DMS 273 (cell line): ENCODE measurements around the gene ADRA1B.
A peak's percentile ranks its signal among the peaks of the same experiment; 100 is the strongest.
"Not testable (repeated sequence)": the region's sequence is repeated elsewhere in the genome, so short reads cannot be mapped to it uniquely, and the experiment has no call there.

ENCODE experiments used
- DNase-seq: peaks from one replicate; lab custom pipeline; 2025; ENCODE audit not compliant: unreplicated experiment; lab: John Stamatoyannopoulos, UW

Gene ADRA1B

GRCh38 chr5:159965838-159966128, 49.5 kb downstream of the ADRA1B start:
- DNase-seq, result not testable (repeated sequence)

GRCh38 chr5:159969966-159970365, 53.7 kb downstream of the ADRA1B start:
- DNase-seq, result no peak

DNA sequence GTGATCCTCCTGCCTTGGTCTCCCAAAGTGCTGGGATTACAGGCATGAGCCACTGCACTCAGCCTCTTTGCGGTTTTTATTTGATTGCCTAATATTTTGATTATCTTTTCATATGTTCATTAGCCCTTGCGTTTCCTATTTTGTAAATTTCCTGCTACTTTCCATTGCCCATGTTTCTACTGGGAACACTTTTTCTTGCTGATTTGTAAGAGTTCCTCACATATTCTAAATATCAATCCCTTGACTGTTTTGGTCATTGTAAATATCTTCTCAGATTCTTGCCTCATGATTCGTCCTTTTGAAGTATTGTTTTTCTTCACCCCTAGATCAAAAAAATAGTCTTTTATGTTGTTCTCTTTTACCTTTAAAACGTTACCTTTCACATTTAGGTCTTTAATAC, 54.8 kb downstream of the ADRA1B start:
- no peak for DNase-seq

- no peak for DNase-seq
Measured at GRCh38 chr5:159971514-159971913, 55.2 kb downstream of the ADRA1B start.

DNA sequence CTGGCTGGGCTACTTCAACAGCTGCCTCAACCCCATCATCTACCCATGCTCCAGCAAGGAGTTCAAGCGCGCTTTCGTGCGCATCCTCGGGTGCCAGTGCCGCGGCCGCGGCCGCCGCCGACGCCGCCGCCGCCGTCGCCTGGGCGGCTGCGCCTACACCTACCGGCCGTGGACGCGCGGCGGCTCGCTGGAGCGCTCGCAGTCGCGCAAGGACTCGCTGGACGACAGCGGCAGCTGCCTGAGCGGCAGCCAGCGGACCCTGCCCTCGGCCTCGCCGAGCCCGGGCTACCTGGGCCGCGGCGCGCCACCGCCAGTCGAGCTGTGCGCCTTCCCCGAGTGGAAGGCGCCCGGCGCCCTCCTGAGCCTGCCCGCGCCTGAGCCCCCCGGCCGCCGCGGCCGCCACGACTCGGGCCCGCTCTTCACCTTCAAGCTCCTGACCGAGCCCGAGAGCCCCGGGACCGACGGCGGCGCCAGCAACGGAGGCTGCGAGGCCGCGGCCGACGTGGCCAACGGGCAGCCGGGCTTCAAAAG, 55.7 kb downstream of the ADRA1B start:
- peak; percentile 76 for DNase-seq

DNA sequence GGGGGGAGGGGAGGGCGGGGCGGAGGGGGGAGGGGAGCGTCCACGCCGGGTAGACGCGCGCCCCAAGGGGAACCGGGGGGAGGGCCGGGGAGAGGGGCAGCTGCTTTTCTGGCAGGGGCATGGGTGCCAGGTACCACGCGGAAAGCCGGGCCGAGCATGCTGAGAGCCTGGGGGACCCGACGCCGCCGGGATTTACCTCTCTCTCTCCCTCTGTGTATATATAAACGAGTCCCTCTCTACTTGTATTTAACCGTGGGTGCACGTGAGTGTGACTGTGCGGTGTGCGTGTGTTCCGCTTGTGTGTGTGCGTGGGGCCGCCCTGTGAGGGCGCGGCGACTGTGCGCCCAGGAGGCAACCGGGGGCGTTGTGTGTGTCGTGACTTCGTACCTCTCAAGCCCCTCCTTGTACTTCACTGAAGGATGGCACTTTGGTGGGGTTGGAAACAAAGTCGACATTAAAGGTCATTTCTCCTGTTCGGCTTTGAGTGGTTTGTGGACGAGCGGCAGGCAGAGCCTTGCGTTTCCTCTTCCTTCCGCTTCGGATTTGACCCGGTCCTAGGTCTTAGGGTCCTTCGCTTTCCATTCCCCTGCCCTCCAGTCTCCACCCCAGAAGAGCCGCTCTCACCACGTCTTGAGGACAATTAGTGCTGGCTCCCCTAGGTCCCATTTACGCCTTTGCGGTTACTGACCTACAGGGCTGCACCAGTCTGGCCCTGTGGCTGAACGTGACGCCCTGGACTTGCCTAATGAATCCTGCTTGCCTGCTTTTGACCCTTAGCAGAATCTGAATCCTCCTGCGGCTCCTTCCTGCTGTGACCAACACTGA, 56.5 kb downstream of the ADRA1B start:
- DNase-seq, result peak; percentile 22

DNA sequence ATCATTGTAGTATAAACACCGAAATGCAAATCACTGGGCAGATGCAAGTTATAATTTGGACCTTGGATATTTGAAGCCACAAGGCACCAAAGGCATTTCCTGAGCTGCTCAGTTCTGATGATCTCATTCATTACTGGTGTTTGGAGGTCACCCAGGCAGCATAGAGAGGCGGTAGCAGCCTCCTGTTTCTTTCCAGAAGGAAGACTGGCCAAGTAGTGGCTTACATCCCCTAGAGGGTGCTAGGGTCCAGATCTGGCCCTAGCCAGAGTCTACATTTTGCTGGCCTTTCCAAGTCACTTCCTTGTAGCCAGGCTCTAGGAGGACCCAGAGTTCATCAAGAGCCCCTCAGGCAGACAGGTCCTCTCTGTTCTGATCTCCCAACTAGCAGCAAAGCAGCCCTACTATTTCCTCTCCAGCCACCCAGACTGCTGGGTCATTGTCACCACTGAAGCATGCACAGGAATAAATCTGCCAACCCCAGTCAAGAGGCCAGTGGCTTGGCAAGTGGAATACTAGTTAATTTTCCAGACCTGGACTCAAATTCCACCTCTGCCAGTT, 59.3 kb downstream of the ADRA1B start:
- DNase-seq, result peak; percentile 25

GRCh38 chr5:159976921-159977320, 60.6 kb downstream of the ADRA1B start:
- DNase-seq, result no peak

DNA sequence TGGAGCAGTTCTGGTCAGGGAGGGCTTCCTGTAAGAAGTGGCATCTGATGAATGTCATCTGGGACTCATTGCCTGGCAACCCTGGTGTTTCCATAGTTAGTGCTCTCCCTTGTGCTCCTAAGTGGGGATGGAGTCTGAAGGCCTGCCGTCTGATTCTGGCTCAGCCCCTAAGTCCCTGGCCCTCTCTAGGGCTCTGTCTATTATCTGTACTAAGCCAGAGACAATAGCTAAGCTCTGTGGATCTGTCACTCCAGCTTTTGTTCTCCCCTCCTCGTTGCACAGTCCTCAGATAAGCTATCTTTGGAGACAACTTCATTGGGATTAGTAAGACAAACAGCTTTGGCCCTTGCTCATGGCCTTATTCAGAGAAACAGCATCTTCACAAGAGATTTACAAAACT, 62.1 kb downstream of the ADRA1B start:
- no peak for DNase-seq

- no peak for DNase-seq
Measured at GRCh38 chr5:159982421-159983173, 66.3 kb downstream of the ADRA1B start.

DNA sequence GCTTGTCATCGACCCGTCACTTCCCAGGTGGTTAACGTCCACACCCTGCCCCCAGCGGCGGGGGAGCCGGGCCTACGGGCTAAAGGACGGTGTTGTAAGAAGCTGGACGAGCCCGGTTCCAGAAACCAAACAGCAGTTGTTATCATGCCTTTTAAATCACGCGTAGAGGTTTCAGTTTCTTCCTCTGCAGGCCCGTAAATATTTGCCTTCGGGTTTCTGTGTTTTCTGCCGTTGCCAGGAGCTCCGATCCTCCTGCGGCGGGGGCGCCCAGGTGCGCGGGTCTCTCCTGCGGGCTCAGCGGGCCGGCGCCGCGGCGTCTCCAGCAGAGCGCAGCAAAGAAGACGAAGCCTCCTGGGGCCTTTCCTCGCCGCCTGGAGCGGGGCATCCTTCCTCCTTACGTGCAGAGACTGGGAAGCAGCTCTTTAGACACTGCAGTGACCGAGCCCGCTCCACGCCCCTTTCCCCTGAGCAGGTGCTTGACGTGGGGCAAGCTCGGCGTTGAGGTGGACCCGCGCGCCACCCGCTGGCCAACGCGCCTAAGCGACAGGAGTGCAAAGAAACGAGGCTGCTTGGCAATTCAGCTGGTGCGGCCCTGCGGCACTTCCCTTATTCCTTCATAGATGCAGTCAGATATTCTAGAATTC, 70.9 kb downstream of the ADRA1B start:
- peak; percentile 86 for DNase-seq

- DNase-seq, result peak; percentile 19
Measured at GRCh38 chr5:159990506-159990905, 74.2 kb downstream of the ADRA1B start.

- DNase-seq, result no peak
Measured at GRCh38 chr5:159992566-159992965, 76.3 kb downstream of the ADRA1B start.

- no peak for DNase-seq
Measured at GRCh38 chr5:159993194-159993593, 76.9 kb downstream of the ADRA1B start.

- DNase-seq, result no peak
Measured at GRCh38 chr5:159995907-159996306, 79.6 kb downstream of the ADRA1B start.

- DNase-seq, result peak; percentile 20
Measured at GRCh38 chr5:160001457-160001856, 85.2 kb downstream of the ADRA1B start.

GRCh38 chr5:160007514-160007913, 91.2 kb downstream of the ADRA1B start:
- no peak for DNase-seq

GRCh38 chr5:160008529-160008876, 92.2 kb downstream of the ADRA1B start:
- not testable (repeated sequence) for DNase-seq

GRCh38 chr5:160008877-160009590, 92.8 kb downstream of the ADRA1B start, which contains the start of gene TTC1:
TSS of gene TTC1 (plus strand) at chr5:160009139. CDS start at chr5:160010529, 1,390 bp downstream.
- peak; percentile 99 for DNase-seq

GRCh38 chr5:160009591-160009989, 93.3 kb downstream of the ADRA1B start:
- peak; percentile 46 for DNase-seq

DNA sequence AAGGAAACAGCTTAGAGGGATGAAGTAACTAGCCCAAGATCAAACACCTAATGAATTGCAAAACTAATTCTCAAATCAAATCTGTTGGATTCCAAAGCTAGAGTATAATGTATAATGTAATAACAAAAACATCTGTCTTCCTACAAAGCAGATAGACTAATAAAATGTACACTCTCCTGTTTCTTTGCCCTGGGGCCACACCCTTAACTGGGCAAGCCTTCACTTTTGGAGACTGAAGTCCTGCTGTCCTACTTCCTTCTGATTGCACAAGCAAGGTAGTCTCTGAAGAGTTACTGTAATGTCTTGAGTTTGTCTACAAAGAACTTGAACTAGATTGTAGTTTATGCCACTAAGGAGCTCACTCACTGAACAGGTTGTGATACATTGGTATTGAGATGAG, 95.2 kb downstream of the ADRA1B start:
- no peak for DNase-seq
